GM23338 (cell line): ENCODE results near the gene NFAT5. TPM values are rescaled to one million over a fixed set of nuclear protein-coding genes. Genes with fewer than 3 reads are reported as not detected.

Source experiments
- ATAC-seq: fragments of 200-7000 bp; cut with Tn5 transposase; 3 replicates; pipeline ENCODE4 v1.9.1; 2020
- DNase-seq: peaks from one replicate; pipeline ENCODE4 v3.0.0-alpha.2; 2015; ENCODE audit warnings: low spot score
- H2AFZ ChIP-seq: fragments of 200-600 bp; sonication (generic); 2 replicates; pipeline ENCODE4 v1.8.0; 2016; ENCODE audit warnings: antibody characterized with exemption, mild to moderate bottlenecking, moderate library complexity
- H3F3A ChIP-seq: fragments of 200-600 bp; sonication (generic); replicated peaks from 2 replicates; pipeline ENCODE4 v1.8.0; 2017; ENCODE audit warnings: antibody characterized with exemption, mixed run types, low read depth
- H3K27ac ChIP-seq: fragments of 200-600 bp; sonication (generic); 2 replicates; pipeline ENCODE4 v1.6.1; 2016; ENCODE audit warnings: low read depth
- H3K27me3 ChIP-seq: fragments of 200-600 bp; sonication (generic); 2 replicates; pipeline ENCODE4 v1.8.0; 2016; ENCODE audit warnings: mild to moderate bottlenecking, mixed run types, moderate library complexity; ENCODE audit not compliant: insufficient read depth
- H3K36me3 ChIP-seq: fragments of 200-600 bp; sonication (generic); 2 replicates; pipeline ENCODE4 v1.8.0; 2016; ENCODE audit warnings: mild to moderate bottlenecking; ENCODE audit not compliant: insufficient read depth
- H3K4me1 ChIP-seq: fragments of 200-600 bp; sonication (generic); 2 replicates; pipeline ENCODE4 v1.8.0; 2016; ENCODE audit warnings: mild to moderate bottlenecking, moderate library complexity; ENCODE audit not compliant: insufficient read depth
- H3K4me2 ChIP-seq: fragments of 200-600 bp; sonication (generic); 2 replicates; pipeline ENCODE4 v1.7.1; 2017; ENCODE audit warnings: mixed run types
- H3K4me3 ChIP-seq: fragments of 200-600 bp; sonication (generic); 2 replicates; pipeline ENCODE4 v1.6.1; 2016; ENCODE audit warnings: mixed run types
- H3K79me2 ChIP-seq: fragments of 200-600 bp; sonication (generic); replicated peaks from 2 replicates; pipeline ENCODE4 v1.8.0; 2017; ENCODE audit warnings: mild to moderate bottlenecking; ENCODE audit not compliant: insufficient read depth
- H3K9me2 ChIP-seq: fragments of 200-600 bp; sonication (generic); 2 replicates; pipeline ENCODE4 v1.8.0; 2017; ENCODE audit not compliant: insufficient read depth
- H4K20me1 ChIP-seq: fragments of 200-600 bp; sonication (generic); replicated peaks from 2 replicates; pipeline ENCODE4 v1.8.0; 2017; ENCODE audit warnings: mild to moderate bottlenecking; ENCODE audit not compliant: insufficient read depth
- H3K27ac Mint-ChIP-seq: 2 replicates; pipeline ENCODE4 v1.8.0; 2020; ENCODE audit warnings: inconsistent platforms, mild to moderate bottlenecking, moderate library complexity, mixed read lengths
- H3K27me3 Mint-ChIP-seq: 3 replicates; pipeline ENCODE4 v1.8.0; 2022; ENCODE audit warnings: low read depth, mild to moderate bottlenecking, moderate library complexity, mixed read lengths, inconsistent platforms; ENCODE audit not compliant: insufficient read depth, poor library complexity
- H3K36me3 Mint-ChIP-seq: 3 replicates; pipeline ENCODE4 v1.8.0; 2021; ENCODE audit warnings: low read depth, mild to moderate bottlenecking, inconsistent platforms, moderate library complexity, mixed read lengths
- H3K4me1 Mint-ChIP-seq: 3 replicates; pipeline ENCODE4 v1.8.0; 2020; ENCODE audit warnings: mild to moderate bottlenecking, inconsistent platforms, mixed read lengths
- H3K4me3 Mint-ChIP-seq: 3 replicates; pipeline ENCODE4 v1.8.0; 2021; ENCODE audit warnings: moderate library complexity, mild to moderate bottlenecking, inconsistent platforms, mixed read lengths
- H3K9me3 Mint-ChIP-seq: 3 replicates; pipeline ENCODE4 v1.8.0; 2020; ENCODE audit warnings: moderate library complexity, mild to moderate bottlenecking, inconsistent platforms, mixed read lengths
- CREB1 ChIP-seq: fragments of 250-450 bp; sonication (Bioruptor Pico); IDR thresholded peaks from 2 replicates; pipeline ENCODE4 v1.5.0; 2020; ENCODE audit warnings: low read depth, mild to moderate bottlenecking, moderate library complexity
- CTCF ChIP-seq, 2 experiments: fragments of 200-600 bp in 1 of 2; sonication (generic) in 1 of 2; conservative IDR thresholded peaks; 2 replicates each; pipeline versions ENCODE4 v1.5.1 to v1.6.1; 2016 to 2017; ENCODE audit warnings: antibody characterized with exemption in 2 of 2, low read depth in 2 of 2, mild to moderate bottlenecking in 2 of 2, moderate library complexity in 1 of 2
- ETS1 ChIP-seq: IDR thresholded peaks from 2 replicates; pipeline ENCODE4 v1.6.1; 2016; ENCODE audit warnings: antibody characterized with exemption
- EZH2phosphoT487 ChIP-seq: fragments of 200-600 bp; sonication (generic); IDR thresholded peaks from one replicate; pipeline ENCODE4 v1.8.1; 2018; ENCODE audit warnings: antibody characterized with exemption; ENCODE audit not compliant: unreplicated experiment
- JUNB ChIP-seq: IDR thresholded peaks from one replicate; pipeline ENCODE4 v1.6.1; 2016; ENCODE audit warnings: antibody characterized with exemption; ENCODE audit not compliant: unreplicated experiment
- POLR2AphosphoS5 ChIP-seq: IDR thresholded peaks from 2 replicates; pipeline ENCODE4 v1.6.1; 2016; ENCODE audit warnings: antibody characterized with exemption, low read depth
- STAT1 ChIP-seq: IDR thresholded peaks from one replicate; pipeline ENCODE4 v1.6.1; 2016; ENCODE audit warnings: antibody characterized with exemption; ENCODE audit not compliant: unreplicated experiment
- ZNF114 ChIP-seq: fragments of 250-450 bp; sonication (Bioruptor Pico); IDR thresholded peaks from 2 replicates; pipeline ENCODE4 v1.5.0; 2020; ENCODE audit warnings: mild to moderate bottlenecking, moderate library complexity
- ZNF462 ChIP-seq: fragments of 250-450 bp; sonication (Bioruptor Pico); IDR thresholded peaks from 2 replicates; pipeline ENCODE4 v1.5.0; 2020; ENCODE audit warnings: mild to moderate bottlenecking, moderate library complexity
- polyA plus RNA-seq: library from polyadenylated mRNA; unstranded; fragments of >200 nt; fragmentation: Nextera tagmentation; extraction: Ambion mirVana; gene quantifications from 2 replicates; pipeline ENCODE4 v1.2.1, GENCODE V29; 2016
- total RNA-seq: library from RNA; depleted of rRNA; stranded (reverse); fragments of >200 nt; shearing (Covaris generic); gene quantifications from 2 replicates; pipeline ENCODE4 v1.2.3, GENCODE V29; 2014

NFAT5 gene
- total and polyA plus RNA-seq, 2 experiments from 2014 or later: 10.6 to 27.0 TPM

- Mint-ChIP-seq H3K36me3 (peaks cover 16% of the 10 kb centered on the region), H3K4me3 (no peak overlapping the region), H3K27me3 (peaks cover 2% of the 10 kb centered on the region), H3K4me1 (peaks cover 3% of the 10 kb centered on the region; the same call in 1 of the 3 replicates), H3K27ac (no peak overlapping the region), H3K9me3 (no peaks in the 10 kb centered on the region)
- no peaks in the 10 kb centered on the region for H3K27me3 ChIP-seq
- H4K20me1 ChIP-seq: no peaks in the 10 kb centered on the region
- no peak overlapping the region for H3K27ac ChIP-seq
- TF ChIP-seq CREB1 (CRISPR knock-in tag): no peak
- no peak for TF ChIP-seq ETS1
- no peak for TF ChIP-seq EZH2phosphoT487
- no peak for TF ChIP-seq ZNF462 (CRISPR knock-in tag)
- TF ChIP-seq POLR2AphosphoS5: no peak
- TF ChIP-seq ZNF114: no peak
- TF ChIP-seq CTCF (conservative IDR thresholded peaks at IDR 0.05; ENCODE audit: low read depth in 2 of 2): no peak
- no peak for TF ChIP-seq STAT1
- TF ChIP-seq JUNB: no peak
- H3F3A ChIP-seq: no peaks in the 10 kb centered on the region
- DNase-seq (no peak), ATAC-seq (no peak)
- H3K79me2 ChIP-seq: no peaks in the 10 kb centered on the region
- no peaks in the 10 kb centered on the region for H3K4me1 ChIP-seq
- H3K4me3 ChIP-seq: no peak overlapping the region
- H3K4me2 ChIP-seq: no peak overlapping the region
- H2AFZ ChIP-seq: no peak overlapping the region
- no peaks in the 10 kb centered on the region for H3K9me2 ChIP-seq
- H3K36me3 ChIP-seq: peaks cover 8% of the 10 kb centered on the region; the same call in 1 of the 2 replicates
Measured at GRCh38 chr16:69698404-69698803, 132.6 kb downstream of the NFAT5 start.
